Esophagus muscularis mucosa (tissue), 4 donors: ENCODE data around the gene CEP112.

ENCODE experiments used
- EP300 ChIP-seq: sonication (generic); formaldehyde crosslinking; IDR thresholded peaks from one replicate; pipeline ENCODE4 v1.6.1; 2017; ENCODE audit warnings: antibody characterized with exemption
- POLR2A ChIP-seq: fragments of 450-650 bp; IDR thresholded peaks from one replicate; pipeline ENCODE4 v1.6.1; 2017; ENCODE audit warnings: antibody characterized with exemption, moderate library complexity, mild to moderate bottlenecking, low read depth
- POLR2AphosphoS5 ChIP-seq, 2 donors: sonication (generic); formaldehyde crosslinking; IDR thresholded peaks; one replicate each; pipeline ENCODE4 v1.6.1; 2017; ENCODE audit warnings: antibody characterized with exemption in 2 of 2
- TF ChIP-seq, protein P1 (sequence below), 3 experiments: fragments of 200-600 bp in 2 of 3; fragments of 450-650 bp in 1 of 3; sonication (generic) in 2 of 3; IDR thresholded peaks; one replicate each; pipeline ENCODE4 v1.5.1; 2017 to 2019; ENCODE audit warnings: antibody characterized with exemption in 3 of 3, mild to moderate bottlenecking in 2 of 3, moderate library complexity in 1 of 3

- TF ChIP-seq EP300, result no peak
- TF ChIP-seq, protein P1, sequence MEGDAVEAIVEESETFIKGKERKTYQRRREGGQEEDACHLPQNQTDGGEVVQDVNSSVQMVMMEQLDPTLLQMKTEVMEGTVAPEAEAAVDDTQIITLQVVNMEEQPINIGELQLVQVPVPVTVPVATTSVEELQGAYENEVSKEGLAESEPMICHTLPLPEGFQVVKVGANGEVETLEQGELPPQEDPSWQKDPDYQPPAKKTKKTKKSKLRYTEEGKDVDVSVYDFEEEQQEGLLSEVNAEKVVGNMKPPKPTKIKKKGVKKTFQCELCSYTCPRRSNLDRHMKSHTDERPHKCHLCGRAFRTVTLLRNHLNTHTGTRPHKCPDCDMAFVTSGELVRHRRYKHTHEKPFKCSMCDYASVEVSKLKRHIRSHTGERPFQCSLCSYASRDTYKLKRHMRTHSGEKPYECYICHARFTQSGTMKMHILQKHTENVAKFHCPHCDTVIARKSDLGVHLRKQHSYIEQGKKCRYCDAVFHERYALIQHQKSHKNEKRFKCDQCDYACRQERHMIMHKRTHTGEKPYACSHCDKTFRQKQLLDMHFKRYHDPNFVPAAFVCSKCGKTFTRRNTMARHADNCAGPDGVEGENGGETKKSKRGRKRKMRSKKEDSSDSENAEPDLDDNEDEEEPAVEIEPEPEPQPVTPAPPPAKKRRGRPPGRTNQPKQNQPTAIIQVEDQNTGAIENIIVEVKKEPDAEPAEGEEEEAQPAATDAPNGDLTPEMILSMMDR (IDR thresholded peaks at IDR 0.05), result no peak
- no peak for TF ChIP-seq POLR2AphosphoS5 (IDR thresholded peaks at IDR 0.05)
- TF ChIP-seq POLR2A, result no peak
Observed at GRCh38 chr17:65745241-65745640, 446.7 kb downstream of the CEP112 start.
